22Rv1 (cell line): ENCODE results near the gene HOXA13.

Experiments used
- CTCF ChIP-seq: fragments of 450-650 bp; IDR thresholded peaks from 2 replicates; pipeline ENCODE4 v1.5.1; 2017; ENCODE audit warnings: mild to moderate bottlenecking
- ZFX ChIP-seq: fragments of 450-650 bp; IDR thresholded peaks from 2 replicates; pipeline ENCODE4 v1.6.1; 2017; ENCODE audit warnings: antibody characterized with exemption, borderline replicate concordance

GRCh38 chr7:27172823-27173510 is 26.9 kb downstream of the HOXA13 start:
- TF ChIP-seq CTCF (no peak), ZFX (no peak)
